HepG2 (cell line): ENCODE results near the gene GLRX2. TPM values are rescaled to one million over a fixed set of nuclear protein-coding genes. Genes with fewer than 3 reads are reported as not detected.

Experiments
- AGO2 ChIP-seq: fragments of 200-400 bp; formaldehyde crosslinking; optimal IDR thresholded peaks from 2 replicates; pipeline ENCODE3; 2017; ENCODE audit warnings: mild to moderate bottlenecking, low read depth, low read length, moderate library complexity
- AHR ChIP-seq: IDR thresholded peaks from 2 replicates; pipeline ENCODE4 v1.6.1; 2018; ENCODE audit warnings: missing genetic modification reagents, missing compliant biosample characterization
- AKNA ChIP-seq: sonication (generic); formaldehyde crosslinking; IDR thresholded peaks from 2 replicates; pipeline ENCODE4 v1.4.0; 2020; ENCODE audit warnings: missing genetic modification reagents, borderline replicate concordance
- ARID2 ChIP-seq: sonication (generic); formaldehyde crosslinking; IDR thresholded peaks from 2 replicates; pipeline ENCODE4 v1.8.1; 2022; ENCODE audit warnings: mild to moderate bottlenecking, missing genetic modification reagents, borderline replicate concordance
- BHLHE40 ChIP-seq: IDR thresholded peaks from 2 replicates; pipeline ENCODE4 v1.6.1; 2011; ENCODE audit warnings: low read length, improper control_type of control experiment
- CSRNP1 ChIP-seq: sonication (generic); formaldehyde crosslinking; IDR thresholded peaks from 2 replicates; pipeline ENCODE4 v1.8.1; 2023; ENCODE audit warnings: mild to moderate bottlenecking, missing genetic modification reagents
- GATAD1 ChIP-seq: IDR thresholded peaks from 2 replicates; pipeline ENCODE4 v1.6.1; 2016; ENCODE audit warnings: missing genetic modification reagents, missing compliant biosample characterization
- HNRNPL ChIP-seq: fragments of 200-400 bp; formaldehyde crosslinking; IDR thresholded peaks from 2 replicates; pipeline ENCODE4 v1.6.1; 2017; ENCODE audit warnings: mild to moderate bottlenecking, low read depth, low read length
- PLRG1 ChIP-seq: fragments of 450-650 bp; conservative IDR thresholded peaks from 2 replicates; pipeline ENCODE4 v1.6.1; 2016
- STAT6 ChIP-seq: sonication (generic); formaldehyde crosslinking; IDR thresholded peaks from 2 replicates; pipeline ENCODE4 v1.4.0; 2020; ENCODE audit warnings: missing genetic modification reagents, mild to moderate bottlenecking, borderline replicate concordance
- TP53 ChIP-seq: sonication (generic); formaldehyde crosslinking; conservative IDR thresholded peaks from 2 replicates; pipeline ENCODE4 v1.4.0; 2020; ENCODE audit warnings: missing genetic modification reagents
- ZNF121 ChIP-seq: sonication (generic); formaldehyde crosslinking; IDR thresholded peaks from 2 replicates; pipeline ENCODE4 v1.5.0; 2020; ENCODE audit warnings: mild to moderate bottlenecking, missing genetic modification reagents
- ZNF337 ChIP-seq: sonication (generic); formaldehyde crosslinking; IDR thresholded peaks from 2 replicates; pipeline ENCODE4 v1.5.1; 2020; ENCODE audit warnings: missing genetic modification reagents, low read depth, mild to moderate bottlenecking, borderline replicate concordance
- ZNF589 ChIP-seq: sonication (generic); formaldehyde crosslinking; conservative IDR thresholded peaks from 2 replicates; pipeline ENCODE4 v1.8.0; 2022; ENCODE audit warnings: mild to moderate bottlenecking, moderate library complexity, missing genetic modification reagents
- ZSCAN9 ChIP-seq: IDR thresholded peaks from 2 replicates; pipeline ENCODE4 v1.6.1; 2016; ENCODE audit warnings: borderline replicate concordance
- ZXDC ChIP-seq: sonication (generic); formaldehyde crosslinking; IDR thresholded peaks from 2 replicates; pipeline ENCODE4 v1.5.0; 2020; ENCODE audit warnings: mild to moderate bottlenecking, missing genetic modification reagents
- polyA plus RNA-seq, 8 experiments: library from polyadenylated mRNA; depleted of rRNA in 3 of 8; stranded (reverse) in 7 of 8; unstranded in 1 of 8; fragments of >200 nt; fragmentation: Illumina TruSeq in 4 of 8; extraction: Trizol in 4 of 8; gene quantifications; 2 replicates each; pipeline versions ENCODE4 v1.2.1 to v1.2.3, GENCODE V29; 2011 to 2016; ENCODE audit warnings: low read depth in 4 of 8, missing spikeins in 1 of 8, mixed read lengths in 1 of 8; ENCODE audit not compliant: insufficient read depth in 1 of 8
- total RNA-seq, 5 experiments: library from RNA; depleted of rRNA; stranded (reverse); fragments of >200 nt; fragmentation: Illumina TruSeq; extraction: Trizol; gene quantifications; 2 replicates each; pipeline ENCODE4 v1.2.3, GENCODE V29; 2016; ENCODE audit warnings: low read depth in 1 of 5

The GLRX2 gene
- total and polyA plus RNA-seq, 2 of the 13 experiments (the other 11 are each of a cell fraction or from before 2014, with no cell fraction given): 11.9 to 39.0 TPM

GRCh38 chr1:193121616-193122593 lies 16.7 kb upstream of the GLRX2 start, which contains the start of gene CDC73 (continued):
- TF ChIP-seq ZXDC (CRISPR knock-in tag): 0 out of 2 replicates have a peak, but pooled peaks have one; percentile 83
- peak; percentile 97 for TF ChIP-seq ARID2
- no peak for TF ChIP-seq ZNF337 (CRISPR knock-in tag)
- peak; percentile 60 for TF ChIP-seq CSRNP1 (CRISPR knock-in tag)
- TF ChIP-seq AGO2: peak; percentile 83
- TF ChIP-seq STAT6 (CRISPR knock-in tag): peak; percentile 69; the same call in 1 of the 2 replicates
- TF ChIP-seq HNRNPL: peak; percentile 98
- TF ChIP-seq PLRG1: no peak
- TF ChIP-seq AKNA: no peak; the same call in 1 of the 2 replicates
- peak; percentile 35; the same call in 1 of the 2 replicates for TF ChIP-seq ZNF121 (CRISPR knock-in tag)
- TF ChIP-seq ZNF589: peak; percentile 89; the same call in 1 of the 2 replicates
- TF ChIP-seq GATAD1 (CRISPR knock-in tag): peak; percentile 91
- TF ChIP-seq AHR (CRISPR knock-in tag): peak; percentile 86; the same call in 1 of the 2 replicates
- TF ChIP-seq TP53: 0 out of 2 replicates have a peak, but pooled peaks have one; percentile 27
- peak; percentile 78 for TF ChIP-seq BHLHE40
- TF ChIP-seq ZSCAN9: no peak; the same call in 1 of the 2 replicates
